ENCODE data around the gene BLM.
"Not testable (repeated sequence)": the region's sequence is repeated elsewhere in the genome, so short reads cannot be mapped to it uniquely, and the experiment has no call there.

BLM gene

DNA sequence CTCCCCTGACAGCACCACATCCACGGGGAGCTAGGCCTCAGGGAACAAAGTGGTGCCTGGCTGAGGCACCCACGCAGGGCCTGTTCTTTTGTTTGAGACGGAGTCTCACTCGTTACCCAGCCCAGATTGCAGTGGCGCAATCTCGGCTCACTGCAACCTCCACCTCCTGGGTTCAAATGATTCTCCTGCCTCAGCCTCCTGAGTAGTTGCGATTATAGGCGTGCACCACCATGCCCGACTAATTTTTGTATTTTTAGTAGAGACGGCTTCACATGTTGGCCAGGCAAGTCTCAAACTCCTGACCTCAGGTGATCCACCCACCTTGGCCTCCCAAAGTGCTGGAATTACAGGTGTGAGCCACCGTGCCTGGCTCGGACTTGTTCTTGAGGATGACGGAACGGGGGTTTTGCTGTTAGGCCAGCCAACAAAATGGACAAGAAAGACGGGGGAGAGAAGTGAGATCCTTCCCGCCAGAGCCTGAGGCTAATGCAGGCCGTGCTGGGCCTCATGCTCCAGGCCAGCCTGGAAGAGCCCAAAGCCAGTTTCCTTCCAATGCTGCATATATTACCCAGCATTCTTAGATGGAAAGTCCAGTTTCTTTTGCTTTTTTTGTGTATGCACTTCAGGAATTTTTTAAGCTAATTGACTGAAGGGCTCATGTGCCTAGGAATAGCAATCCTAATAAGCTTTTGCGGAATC, 123.2 kb downstream of the BLM start:
- in situ Hi-C loops (cut with MboI; ENCODE audit: low sequenced_read_pairs), result no loop called here

DNA sequence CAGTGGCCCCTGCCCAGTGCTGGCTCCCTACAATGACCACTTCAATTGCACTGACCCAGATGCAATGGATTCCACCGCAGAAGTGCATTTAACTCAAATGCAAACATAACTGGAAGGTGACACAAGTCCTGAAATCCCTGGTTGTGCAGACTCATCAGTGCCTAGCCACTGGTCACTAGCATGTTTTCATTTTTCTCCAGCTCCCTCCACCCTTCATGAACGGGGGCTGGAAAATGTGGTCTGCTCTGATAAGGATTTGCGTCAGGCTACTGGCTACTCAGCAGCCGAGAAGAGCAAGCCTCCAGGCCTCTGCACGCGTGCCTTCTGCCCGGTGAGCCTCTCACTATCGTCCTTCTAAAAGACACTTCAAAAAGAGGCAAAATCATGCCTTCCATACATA, 123.8 kb downstream of the BLM start:
- in situ Hi-C loops (cut with MboI; ENCODE audit: low sequenced_read_pairs), result no loop called here

DNA sequence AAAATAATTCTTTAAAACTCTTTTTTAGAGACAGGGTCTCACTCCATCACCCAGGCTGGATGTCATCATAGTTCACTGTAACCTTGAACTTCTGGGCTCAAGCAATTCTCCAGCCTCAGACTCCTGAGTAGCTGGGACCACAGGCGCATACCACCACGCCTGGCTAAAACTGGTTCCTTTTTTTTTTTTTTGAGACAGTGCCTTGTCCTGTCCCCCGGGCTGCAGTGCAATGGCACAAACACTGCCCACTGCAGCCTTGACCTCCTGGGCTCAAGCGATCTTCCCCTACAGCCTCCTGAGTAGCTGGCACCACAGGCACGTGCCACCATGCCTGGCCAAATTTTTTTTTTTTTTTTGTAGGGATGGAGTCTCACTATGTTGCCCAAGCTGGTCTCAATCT, 127.5 kb downstream of the BLM start:
- in situ Hi-C loops (cut with MboI; ENCODE audit: low sequenced_read_pairs), result no loop called here

DNA sequence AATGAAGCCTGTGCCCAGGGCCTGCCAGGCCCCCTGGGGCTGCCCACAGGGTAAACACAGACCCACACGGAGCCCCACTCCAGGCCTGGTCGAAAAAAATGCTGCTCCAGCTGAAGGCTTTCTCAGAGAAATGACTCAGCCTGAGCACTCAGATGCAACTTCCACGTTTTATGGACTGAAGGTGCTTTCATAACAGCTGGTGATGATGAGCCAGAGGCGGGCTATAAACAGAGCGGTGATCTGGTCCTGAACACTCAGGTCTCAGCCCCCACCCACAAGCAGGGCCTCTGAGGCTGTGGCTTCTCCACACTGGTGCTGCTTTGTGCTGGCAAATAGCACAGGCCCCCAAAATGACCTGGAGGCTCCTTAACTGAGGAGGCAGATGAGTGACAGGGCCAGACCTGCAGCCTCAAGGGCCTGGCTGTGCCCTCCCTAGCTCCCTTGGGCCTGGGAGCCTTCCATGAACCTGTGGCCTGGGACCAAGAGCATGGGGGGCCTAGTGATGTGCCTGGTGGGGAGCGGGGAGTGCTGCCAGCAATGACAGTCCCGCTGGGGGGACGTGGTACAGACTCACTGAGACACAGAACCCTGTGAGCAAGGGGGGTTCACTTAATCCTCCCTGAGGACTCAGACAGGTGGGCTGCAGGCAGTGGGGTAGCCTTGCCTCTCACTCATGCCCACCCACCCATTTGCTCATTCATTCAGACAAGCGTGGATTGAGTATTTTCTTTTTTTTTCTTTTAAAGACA, 128.2 kb downstream of the BLM start:
- in situ Hi-C loops (cut with MboI; ENCODE audit: low sequenced_read_pairs), result no loop called here

DNA sequence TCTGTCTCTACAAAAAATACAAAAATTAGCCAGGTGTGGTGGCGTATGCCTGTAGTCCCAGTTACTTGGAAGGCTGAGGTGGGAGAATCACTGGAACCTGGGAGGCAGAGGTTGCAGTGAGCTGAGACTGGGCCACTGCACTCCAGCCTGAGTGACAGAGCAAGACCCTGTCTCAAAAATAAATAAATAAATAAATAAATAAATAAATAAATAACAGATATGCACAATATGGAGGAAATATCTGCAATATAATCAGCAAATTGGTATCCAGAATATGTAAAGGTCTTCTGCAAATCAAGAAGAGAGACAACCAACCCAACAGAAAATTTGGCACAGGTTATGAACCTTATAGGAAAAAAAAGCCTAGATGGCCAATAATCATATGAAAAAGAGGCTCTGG, 132.3 kb downstream of the BLM start:
- in situ Hi-C loops (cut with MboI; ENCODE audit: low sequenced_read_pairs), result not testable (repeated sequence)

DNA sequence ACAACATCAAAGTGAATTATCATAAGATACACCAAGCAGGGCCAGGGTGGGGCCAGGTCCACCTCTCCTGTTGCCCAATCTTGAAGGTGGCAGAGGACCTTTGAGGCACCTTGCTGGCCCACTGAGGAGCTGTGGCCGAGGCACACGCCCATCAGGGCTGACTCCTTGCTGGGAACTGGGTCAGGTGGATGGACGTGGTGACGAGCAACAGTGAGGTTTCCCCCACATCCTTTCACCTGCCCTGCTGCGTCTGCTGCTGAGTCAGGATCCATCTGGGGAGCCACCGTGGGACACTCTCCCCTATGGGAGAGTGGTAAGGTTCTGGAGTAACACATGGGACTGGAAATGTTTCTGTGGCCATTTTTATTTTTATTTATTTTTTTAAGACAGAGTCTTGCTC, 134.0 kb downstream of the BLM start:
- in situ Hi-C loops (cut with MboI; ENCODE audit: low sequenced_read_pairs), result no loop called here

DNA sequence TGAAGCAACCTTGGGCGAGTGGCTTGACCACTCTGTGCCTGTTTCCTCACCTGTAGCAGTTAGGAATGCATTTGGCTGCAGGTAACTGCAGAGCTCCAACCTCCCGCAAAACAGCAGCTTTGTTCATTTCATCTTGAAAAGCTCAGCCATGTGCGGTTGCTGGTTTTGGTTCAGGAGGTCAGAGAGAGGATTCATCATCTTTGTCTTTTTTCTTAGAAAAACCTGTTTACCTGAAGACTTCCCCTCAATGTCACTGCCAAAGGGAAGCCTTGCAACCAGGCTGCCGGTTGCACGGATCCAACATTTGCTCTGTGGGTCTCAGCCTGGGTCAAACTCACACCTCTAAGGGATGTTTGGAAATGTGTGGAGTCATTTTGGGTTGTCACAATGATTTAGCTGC, 134.8 kb downstream of the BLM start:
- in situ Hi-C loops (cut with MboI; ENCODE audit: low sequenced_read_pairs), result no loop called here

DNA sequence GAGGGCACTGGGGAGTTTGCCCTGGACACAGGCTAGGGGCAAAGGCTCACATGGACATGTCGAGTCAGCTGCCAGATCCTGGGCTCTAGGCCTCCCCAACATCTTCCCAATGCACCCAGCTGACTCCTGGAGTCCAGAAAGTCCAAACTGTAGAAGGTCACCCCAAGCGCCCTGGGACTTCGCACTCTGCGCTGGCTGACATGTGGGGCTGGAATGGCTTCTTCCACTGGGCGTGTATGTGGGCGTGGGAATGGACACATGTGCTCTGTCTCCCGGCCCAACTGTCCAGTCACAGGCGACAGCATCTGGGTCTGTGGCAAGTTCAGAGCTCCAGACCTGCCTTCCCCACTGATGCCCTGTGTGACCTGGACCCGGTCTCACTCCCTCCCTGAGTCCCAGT, 138.0 kb downstream of the BLM start:
- in situ Hi-C loops (cut with MboI; ENCODE audit: low sequenced_read_pairs), result no loop called here

DNA sequence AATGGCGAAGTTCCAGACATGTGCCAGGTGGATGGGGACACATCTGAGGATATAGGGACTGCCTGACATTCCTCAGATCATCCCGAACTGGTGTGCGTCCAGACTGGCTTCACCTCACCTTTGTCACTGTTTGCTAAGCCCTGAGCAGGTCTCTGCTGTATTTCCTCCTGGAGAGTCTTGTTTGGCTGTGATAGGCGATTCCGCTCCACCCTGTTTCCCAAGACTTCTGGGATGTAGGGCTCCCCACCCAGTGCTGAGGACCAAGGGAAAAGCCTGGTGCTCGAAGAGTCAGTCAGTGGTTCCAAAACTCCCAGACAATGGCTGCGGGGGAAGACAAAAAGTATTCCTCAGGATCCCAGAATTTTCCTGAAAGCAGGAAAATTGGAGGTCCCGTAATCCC, 140.2 kb downstream of the BLM start:
- in situ Hi-C loops (cut with MboI; ENCODE audit: low sequenced_read_pairs), result no loop called here

DNA sequence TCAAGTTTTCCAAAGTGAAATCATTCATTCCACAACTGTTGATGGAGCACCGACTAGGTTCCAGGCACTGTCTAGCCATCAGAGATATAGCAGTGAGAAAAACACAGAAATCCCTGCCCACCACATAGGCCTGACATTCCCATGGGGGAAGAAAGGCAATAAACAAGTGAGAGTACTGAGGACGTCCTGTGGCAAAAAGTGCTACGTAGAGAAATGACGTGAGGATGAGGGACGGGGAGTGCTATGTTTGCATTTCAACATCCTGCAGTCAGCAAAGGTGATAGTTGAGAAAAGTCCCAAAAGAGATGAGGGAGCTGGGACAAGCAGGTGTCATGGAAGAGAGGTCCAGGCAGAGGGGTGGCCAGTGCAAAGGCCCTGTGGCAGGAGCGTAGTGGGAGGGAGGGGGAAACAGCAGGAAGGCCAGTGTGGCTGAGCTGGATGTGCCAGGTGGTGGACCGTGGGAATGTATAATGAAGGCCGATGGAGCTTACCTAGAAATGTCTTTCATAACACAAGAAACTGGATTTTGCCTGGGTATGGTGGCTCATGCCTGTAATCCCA, 140.8 kb downstream of the BLM start:
- in situ Hi-C loops (cut with MboI; ENCODE audit: low sequenced_read_pairs), result no loop called here

DNA sequence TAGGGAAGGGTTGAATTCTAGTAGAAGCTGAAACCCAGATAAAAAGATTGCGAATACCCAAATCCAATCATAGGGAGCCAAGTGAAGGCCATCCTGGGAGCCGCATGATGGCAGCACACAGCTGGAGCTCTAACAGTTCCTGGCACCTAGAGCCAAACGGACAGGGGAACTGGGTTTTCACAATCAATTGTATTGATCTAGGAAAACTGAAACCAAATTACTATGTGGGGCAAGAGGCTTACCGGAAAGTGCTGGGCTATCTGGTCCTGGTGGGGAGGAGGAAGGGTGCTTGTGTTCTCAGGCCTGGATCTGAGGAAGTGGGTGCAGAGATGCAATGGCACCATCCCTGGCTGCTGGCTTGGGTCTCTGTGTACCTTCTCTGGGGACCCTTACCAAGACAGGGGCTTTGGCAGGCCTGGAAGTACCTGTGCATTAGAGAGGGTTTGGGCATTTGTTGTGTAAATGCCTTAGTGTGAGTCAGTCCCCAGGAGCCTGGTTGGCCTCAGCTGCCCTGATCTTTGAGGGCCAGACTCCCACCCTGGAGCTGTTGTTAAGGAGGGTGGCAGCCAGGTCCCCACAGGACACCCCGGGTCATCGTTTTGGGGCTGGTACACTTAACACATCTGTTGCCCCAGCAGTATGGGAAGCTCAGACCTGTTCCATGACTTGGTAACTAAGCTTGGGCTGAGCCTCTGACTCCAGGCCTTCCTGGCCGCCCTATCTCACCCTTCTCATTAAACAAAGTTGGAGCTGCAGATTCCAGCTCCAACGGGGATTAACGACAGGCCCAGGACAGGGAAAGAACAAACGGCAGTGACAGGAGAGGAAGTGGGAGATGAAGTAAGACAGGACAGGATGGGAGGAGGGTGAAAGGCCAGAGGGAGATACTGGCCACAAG, 142.3 kb downstream of the BLM start:
- in situ Hi-C loops (cut with MboI; ENCODE audit: low sequenced_read_pairs), result no loop called here

DNA sequence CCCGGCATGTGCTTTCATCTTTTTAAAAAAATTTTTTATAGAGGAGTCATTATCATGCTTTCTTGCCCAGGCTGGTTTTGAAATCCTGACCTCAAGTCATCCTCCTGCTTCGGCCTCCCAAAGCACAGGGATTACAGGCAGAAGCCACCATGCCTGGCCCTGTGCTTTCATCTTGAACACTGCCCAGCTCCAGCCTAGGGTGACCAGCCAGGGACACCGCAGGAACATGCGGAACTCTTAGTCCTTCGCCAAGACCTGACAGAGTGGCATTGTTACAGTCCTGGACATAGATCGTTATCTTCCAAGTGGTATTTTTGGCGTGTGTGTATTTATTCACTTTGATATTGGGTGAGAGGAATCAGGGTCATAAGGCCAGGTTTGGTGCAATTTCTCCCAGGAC, 143.3 kb downstream of the BLM start:
- in situ Hi-C loops (cut with MboI; ENCODE audit: low sequenced_read_pairs), result no loop called here

DNA sequence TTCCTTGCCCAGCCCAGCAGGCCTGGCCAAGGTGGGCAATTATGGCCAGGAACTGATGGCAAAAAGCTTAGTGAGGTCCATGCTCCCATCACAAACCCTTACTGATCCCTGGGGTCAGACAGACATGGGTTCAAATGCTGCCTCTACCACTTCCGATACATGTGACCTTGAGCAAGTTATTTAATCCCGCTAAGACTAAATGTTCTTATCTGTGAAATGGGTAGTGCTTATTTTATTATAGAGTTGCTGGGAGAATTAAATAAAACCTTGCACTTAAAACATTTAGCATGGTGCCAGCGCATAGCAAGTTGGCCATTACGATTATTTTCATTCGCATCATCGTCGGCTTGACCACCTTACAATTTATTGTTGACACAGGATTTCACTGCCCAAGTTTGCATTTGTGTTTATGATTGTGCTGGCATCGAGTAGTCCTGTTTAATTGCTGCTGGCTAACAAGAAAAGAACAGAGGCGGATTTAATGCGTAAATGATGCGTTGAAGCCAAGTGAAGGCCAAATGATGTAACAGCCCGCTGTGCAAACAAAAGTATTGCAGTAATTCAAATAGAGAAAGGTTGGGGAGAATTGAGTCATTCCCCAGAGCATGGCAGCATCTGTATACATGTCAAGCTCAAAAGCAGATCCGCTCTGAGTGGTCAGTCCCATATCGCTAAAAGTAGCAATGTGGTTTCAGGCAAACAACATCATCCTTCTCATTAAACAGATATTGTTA, 144.0 kb downstream of the BLM start:
- in situ Hi-C loops (cut with MboI; ENCODE audit: low sequenced_read_pairs), result no loop called here

DNA sequence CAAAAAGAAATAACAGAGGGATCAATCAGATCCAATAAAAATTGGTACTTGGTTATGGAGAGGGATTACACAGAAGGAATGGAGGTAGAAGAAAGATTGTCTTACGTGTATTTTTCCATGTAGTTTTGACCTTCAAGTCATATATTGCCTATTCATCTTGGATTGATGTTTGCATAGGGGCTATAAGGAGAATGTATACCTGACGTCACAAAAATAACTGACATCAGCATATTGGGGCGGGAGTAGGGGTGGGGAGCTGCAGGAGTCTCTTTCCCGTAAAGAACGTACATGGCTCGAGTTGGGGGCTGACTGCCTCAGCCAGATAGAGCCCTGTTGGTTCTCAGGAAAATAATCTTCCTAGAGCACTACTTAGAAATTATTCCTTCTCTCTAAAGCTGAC, 145.3 kb downstream of the BLM start:
- in situ Hi-C loops (cut with MboI; ENCODE audit: low sequenced_read_pairs), result no loop called here

DNA sequence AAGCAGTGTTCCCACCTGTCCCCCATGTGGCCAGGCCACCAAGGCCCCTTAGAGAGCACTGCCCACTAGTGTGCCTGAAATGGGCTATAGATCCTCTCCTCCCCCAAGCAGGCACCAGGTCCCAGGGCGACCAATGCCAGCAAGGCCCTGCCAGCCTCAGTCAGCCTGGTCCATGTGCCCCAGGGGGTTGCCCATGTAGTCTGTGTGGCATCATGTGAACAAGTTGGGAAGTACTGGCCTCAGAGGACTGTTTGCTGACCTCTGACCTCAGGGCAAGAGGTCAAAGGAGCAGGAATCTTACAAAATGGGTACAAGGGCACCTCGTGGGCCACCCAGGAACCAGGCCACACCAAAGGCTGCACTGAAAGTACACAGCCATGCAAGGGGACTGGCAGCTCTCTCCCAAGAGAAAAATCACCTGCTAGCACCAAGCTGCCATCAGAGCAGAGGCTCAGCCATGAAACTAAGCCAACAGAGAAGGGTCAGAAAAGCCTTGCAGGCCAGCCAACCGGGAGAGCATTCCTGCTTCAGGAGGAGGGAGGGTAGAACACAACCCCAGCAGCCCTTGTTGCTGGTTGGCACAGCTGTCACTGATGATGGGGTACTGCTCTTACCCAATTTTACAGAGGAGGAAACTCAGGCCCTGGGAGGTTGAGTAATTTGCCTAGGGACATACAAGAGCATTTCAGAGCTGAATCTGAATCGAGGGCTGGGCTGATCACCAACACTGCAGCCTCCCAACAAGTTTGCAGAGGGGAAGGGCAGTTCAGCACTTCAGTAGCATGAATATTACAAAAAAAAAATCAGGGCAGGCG, 146.0 kb downstream of the BLM start:
- in situ Hi-C loops (cut with MboI; ENCODE audit: low sequenced_read_pairs), result no loop called here

DNA sequence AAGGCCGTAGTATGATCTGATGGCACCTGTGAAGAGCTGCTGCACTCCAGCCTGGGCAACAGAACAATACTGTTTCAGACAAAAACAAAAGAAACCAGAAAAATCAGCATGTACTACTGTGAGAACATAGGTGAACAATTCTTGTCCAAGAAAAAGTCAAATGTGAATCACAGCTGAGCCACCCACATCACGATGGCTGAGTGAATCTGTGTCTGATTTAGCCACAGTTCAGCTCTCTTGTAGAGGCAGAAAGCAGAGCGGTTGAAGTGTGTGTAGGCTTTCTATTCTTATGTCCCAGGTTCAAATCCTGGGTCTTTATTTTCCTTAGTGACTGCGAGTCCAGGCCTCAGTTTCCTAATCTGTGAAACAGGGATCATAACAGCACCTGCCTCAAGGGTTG, 146.8 kb downstream of the BLM start:
- in situ Hi-C loops (cut with MboI; ENCODE audit: low sequenced_read_pairs), result no loop called here

DNA sequence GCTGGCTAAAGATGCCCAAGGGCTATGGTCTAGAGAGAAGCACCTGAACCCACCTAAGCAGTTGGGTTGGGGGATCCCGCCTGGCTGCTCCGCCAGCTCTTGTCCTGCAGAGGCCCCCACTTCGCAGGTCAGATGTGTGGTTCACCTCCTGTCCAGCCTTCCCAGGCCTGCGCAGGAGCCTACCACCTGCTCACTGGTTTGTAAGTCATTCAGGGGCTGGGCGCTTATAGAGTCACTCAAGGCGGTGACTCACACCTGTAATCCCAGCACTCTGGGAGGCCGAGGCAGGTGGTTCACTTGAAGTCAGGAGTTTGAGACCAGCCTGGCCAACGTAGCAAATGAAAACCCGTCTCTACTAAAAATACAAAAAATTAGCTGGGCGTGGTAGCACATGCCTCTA, 147.4 kb downstream of the BLM start:
- in situ Hi-C loops (cut with MboI; ENCODE audit: low sequenced_read_pairs), result no loop called here

DNA sequence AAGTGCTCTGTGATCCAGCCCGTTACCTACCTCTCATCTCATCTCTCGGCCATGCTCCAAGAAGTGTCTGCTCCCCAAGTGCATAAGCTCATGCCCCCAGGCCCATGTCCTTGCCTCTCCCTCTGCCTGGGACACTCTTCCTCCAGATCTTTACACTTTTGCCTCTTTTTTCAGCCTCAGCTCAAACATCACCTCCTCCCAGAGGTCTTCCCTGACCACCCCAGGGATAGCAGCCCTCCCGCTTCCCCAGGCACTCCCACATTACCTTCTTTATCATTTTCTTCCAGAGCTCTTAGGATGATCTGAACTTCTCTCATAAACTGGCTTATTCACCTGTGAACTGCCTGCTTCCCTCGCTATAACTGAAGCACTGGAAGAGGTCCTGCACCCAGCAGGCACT, 148.6 kb downstream of the BLM start:
- in situ Hi-C loops (cut with MboI; ENCODE audit: low sequenced_read_pairs), result no loop called here

Measured in hTERT RPE-1 (cell line).